HG03108 (cell line): ENCODE results near the gene GMDS.

Source experiments
- ATAC-seq: cut with Tn5 transposase; IDR thresholded peaks from one replicate; pipeline ENCODE4 v1.9.1; 2021; ENCODE audit warnings: moderate library complexity; ENCODE audit not compliant: unreplicated experiment

GMDS gene

GRCh38 chr6:2209226-2209809 is 36.1 kb downstream of the GMDS start:
- ATAC-seq = peak; percentile 63

GRCh38 chr6:2208468-2208867 is 36.9 kb downstream of the GMDS start:
- no peak for ATAC-seq

DNA sequence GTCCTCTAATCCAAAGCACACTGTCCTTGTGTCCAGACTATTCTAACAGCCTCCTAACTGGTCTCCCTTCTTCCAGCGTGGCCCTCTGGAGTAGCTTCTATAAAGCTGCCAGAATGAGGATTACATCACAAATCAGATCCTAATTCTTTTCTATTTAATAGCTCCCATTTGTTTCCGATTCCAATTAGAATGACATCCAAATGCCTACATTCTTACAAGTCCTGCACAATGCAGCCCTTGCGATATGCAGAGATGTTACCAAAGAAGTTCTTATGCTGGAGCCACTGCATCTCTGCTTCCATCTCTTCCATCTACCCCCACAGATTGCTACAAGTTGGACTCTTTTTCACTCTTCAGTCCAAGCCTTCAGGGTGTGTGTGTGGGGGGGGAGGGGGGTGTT is 40.0 kb downstream of the GMDS start:
- no peak for ATAC-seq

DNA sequence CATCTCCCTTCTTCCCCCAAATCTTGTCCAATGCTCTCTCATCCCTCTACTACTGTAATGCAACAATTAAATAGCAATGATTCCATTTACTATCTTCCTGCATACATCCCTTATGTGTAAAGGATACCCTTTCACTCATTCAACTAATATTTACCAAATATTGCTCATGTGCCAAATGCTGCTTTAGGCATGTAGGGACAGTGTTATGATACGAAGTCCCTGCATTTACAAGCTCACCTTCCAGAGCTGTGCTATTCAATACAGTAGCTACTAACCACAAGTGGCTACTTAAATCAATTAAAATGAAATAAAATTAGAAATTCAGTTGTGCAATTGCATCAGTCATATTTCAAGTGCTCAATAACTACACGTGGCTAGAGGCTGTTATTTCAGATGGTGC is 41.1 kb downstream of the GMDS start:
- no peak for ATAC-seq

DNA sequence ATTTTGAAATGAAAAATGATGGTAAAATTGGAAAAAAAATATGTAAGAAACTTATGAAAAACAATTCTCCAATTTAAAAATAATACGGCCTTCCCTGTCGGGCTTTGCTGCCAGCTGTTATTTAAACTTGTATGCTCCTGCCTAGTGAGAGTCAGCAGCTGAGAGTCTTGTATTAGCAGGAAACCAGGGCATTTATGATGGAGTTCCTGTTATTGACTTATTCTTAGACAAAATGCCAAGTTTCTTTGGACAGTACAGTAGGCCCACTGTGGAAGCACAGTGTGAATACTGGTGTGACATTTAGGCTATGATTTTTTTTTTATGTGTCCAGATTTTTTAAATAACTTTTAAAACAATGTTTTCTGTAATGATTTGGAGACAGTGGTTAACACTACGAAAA is 42.1 kb downstream of the GMDS start:
- ATAC-seq = no peak

DNA sequence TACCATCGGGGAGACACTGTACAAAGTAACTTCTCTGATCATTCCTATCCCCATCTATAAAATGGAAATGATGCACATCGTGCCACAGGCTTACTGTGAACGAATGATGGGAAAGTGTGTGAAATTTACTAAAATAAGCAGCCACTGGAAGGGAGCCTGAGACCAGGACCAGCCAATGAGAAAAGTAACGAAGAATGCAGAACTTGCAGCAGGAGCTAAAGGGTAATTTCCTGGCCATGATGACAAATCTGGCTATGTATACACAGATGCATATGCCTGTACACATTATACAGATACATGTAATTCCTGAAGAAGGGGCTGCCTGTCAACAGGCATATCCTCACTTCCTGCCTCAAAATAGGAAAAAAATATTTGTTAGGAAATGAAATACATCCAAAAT is 47.4 kb downstream of the GMDS start:
- ATAC-seq = no peak

DNA sequence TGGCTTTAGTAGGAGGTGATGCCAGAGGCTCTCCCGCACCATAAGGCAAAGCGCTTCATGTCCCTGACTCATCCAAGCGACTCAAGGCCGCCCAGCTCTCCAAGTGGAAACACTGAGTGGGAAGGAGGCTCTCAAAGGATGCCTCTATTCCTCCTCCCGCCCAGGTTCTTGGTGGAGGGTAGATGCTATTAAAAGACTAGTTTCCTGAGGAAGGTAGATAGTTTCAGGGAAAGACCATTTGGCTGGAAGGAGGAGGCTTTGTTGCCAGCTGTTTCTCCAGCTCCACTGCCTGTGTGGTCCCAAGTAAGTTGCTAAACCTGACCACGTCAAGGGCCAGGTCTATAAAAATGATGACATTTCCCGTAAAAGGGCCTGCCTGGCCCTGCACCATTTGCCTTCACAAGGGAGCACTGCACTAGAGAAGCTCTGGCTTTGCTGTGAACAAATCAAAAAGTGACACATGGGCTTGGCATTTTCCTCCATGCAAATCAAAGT is 48.2 kb downstream of the GMDS start:
- ATAC-seq = no peak

DNA sequence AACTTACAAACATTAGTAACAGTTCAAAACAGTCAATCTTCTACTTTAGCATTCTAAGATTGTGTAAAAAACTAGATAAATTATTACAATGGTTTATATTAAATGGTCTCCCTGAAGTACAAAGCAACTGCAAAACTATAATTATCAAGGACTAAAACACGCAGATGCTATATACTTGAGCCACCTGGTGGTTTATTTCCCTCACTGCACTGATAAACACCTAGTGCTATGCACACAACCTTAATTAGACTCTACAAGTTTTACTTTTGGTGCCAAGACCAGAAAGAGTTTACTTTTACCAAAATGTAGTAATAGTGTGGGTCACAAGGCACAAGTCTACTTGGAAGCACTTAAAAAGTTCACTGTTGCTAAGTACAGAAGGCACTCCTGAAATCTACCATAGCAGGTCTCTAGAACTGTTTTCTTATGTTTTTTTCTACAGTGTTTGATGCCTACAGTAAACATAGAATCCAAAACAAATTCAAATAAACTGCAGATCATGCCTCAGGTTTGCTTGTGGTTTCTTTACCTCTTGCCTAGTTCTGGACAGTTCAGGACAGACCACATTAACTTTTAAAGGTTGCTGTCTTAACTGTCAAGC is 49.2 kb downstream of the GMDS start:
- ATAC-seq = no peak

- no peak for ATAC-seq
Observed at GRCh38 chr6:2194643-2195042, 50.8 kb downstream of the GMDS start.

DNA sequence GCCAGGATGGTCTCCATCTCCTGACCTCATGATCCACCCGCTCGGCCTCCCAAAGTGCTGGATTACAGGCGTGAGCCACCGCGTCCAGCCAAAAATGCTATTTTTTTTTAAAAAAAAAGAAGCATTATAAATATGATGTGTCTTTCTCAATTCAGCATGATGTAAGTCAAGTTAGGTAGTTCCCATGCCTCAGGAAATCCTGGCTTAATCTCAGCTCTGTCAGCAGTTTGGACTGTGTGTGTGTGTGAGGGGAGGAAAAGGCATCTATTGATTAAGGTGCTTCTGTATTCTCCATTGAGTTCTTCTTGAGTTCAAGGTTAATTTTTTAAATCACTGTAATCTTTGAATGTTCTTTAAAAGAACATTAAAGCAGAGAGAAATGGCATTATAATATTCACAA is 51.5 kb downstream of the GMDS start:
- no peak for ATAC-seq

DNA sequence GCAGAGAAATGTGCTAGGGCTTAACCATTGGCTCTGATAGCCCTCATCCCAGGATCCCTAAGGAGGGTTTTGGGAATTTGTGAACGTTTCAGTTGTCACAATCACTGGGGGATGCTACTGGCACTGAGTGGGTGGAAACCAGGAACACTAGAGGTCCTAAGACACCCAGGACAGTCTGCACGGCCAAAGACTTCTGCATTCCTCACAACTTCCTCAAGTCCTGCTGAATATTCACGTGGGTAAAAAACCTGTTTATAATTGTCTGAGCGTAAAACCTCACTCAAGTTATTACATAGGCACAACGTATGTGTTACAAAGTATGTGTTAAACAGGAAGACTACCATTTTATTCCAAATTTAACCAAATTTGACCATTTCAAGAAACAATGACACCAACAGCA is 52.4 kb downstream of the GMDS start:
- no peak for ATAC-seq

- ATAC-seq = no peak
Observed at GRCh38 chr6:2191390-2191740, 54.0 kb downstream of the GMDS start.

GRCh38 chr6:2190661-2191389 is 54.6 kb downstream of the GMDS start:
- ATAC-seq = no peak

GRCh38 chr6:2188856-2189384 is 56.5 kb downstream of the GMDS start:
- ATAC-seq = no peak

GRCh38 chr6:2188397-2188796 is 57.0 kb downstream of the GMDS start:
- no peak for ATAC-seq

DNA sequence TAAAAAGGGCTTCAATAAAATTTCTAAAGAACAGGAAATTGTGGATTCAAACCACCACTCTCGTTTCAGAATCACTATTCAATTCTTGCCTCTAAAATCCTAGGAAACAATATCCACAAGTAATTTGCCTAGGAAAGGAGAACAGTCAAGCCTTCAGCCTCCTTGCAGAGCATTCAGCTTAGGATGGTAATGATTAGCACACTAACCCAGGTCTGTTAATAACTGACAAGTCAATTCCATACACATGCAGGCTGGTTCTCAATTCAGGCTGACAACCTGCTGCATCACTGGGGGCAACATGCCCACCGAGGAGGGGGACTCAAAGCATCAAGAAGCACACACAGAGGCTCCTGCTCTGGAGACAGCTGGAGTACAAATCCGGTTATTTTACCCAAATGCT is 57.6 kb downstream of the GMDS start:
- ATAC-seq = peak; percentile 52

DNA sequence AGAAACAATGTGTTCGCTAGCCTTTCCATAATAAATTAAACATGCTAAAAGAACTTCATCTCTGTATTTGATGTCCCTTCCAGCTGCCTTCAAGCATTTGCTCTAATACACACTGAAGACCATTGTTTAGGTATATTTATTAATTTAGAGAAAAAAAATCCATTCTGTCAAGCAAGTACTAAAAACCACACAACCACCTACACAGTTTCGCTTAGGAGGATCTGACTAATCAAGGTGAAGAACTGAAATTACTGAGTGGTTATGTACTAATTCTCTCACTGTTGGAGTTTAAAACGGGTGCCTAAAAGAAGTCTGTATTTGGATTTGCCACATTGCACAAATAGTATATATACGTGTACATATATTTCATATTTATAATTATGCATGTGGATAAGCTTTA is 58.9 kb downstream of the GMDS start:
- ATAC-seq = peak; percentile 51

GRCh38 chr6:2185466-2185865 is 59.9 kb downstream of the GMDS start:
- ATAC-seq = no peak

DNA sequence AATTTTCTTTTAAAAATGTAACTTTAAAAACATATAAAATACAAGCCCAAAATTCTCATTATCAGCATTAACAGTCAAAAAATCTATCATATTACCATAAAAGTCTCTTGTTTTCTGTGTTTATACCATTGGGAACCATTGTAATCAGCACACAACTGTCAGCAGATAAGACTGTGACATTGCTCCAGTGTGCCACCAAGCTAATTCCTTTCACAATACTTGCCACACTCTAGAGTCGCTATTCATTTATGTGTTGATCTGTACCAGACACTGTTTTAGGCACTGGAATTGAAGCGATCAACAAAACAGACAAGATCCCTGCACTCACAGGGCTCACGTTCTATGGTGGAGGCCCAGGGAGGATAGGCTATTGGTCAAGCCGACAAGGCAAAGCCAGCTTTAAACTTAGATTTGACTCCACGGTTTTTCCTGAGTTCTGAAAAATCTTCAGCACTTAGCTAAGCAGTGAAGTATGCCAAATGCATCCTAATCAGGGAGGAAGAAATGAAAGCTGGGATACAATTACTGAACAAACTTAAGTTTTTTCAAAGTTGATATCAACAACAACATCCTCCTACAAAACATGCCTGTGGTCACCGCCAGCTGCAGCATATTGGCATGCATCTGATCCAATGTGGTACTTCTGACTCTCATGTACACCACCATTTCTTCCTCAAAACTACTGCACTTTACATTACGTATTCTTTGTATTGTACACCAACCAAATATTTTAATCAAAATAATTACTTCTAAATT is 60.5 kb downstream of the GMDS start:
- no peak for ATAC-seq

GRCh38 chr6:2183752-2184151 is 61.7 kb downstream of the GMDS start:
- ATAC-seq = no peak

DNA sequence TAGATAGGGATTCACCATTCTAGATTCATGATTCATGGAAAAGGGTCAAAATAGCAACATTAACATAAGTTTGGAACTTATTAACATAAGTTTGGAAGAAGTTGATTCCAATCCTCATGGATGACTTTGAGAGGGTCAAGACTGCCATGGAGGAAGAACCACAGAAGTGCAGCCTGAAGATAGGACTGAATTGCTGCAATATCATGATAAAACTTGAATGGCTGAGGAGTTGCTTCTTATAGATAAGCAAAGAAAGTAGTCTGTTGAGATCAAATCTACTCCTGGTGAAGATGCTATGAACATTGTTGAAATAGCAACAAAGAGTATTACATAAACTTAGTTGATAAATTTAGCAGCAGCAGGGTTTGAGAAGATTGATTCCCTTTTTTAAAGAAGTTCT is 62.2 kb downstream of the GMDS start:
- ATAC-seq = no peak

DNA sequence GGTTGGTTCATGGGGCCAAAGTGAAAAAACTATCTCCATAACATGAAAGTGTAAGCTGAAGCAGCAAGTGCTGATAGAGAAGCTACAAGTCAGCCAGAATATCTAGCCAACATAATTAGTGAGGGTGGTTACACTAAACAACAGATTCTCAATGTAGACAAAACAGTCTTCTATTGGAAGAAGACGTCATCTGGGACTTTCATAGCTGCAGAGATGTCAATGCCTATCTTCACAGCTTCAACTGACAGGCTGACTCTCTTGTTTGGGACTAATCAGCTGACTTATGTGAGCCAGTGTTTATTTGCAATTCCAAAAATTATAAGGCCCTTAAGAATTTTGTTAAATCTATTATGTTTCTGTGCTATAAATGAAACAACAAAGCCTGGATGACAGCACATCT is 63.2 kb downstream of the GMDS start:
- ATAC-seq = no peak
